PC-9 (cell line): ENCODE results near the gene SAMD9L. TPM values are rescaled to one million over a fixed set of nuclear protein-coding genes. Genes with fewer than 3 reads are reported as not detected.

Experiments used
- BruUV-seq: library from RNA; stranded (reverse); fragments of 400-500 nt; replicated peaks from 2 replicates; lab custom pipeline; 2021; lab: Mats Ljungman, UMichigan
- CTCF ChIA-PET: fragments of 300-600 bp; sonication (Branson Sonifier 250); formaldehyde crosslinking; loops from one replicate; lab custom pipeline; 2022; ENCODE audit warnings: antibody characterized with exemption; lab: Charles Lee
- POLR2A ChIA-PET: fragments of 300-600 bp; sonication (Branson Sonifier 250); formaldehyde crosslinking; loops from one replicate; lab custom pipeline; 2022; ENCODE audit warnings: antibody characterized with exemption; ENCODE audit not compliant: unreplicated experiment; lab: Charles Lee
- DNase-seq, 2 experiments: peaks; one replicate each; pipeline versions ENCODE4 v3.0.0 to v3.0.0-alpha.2; 2015 to 2022; ENCODE audit warnings: mixed read lengths in 1 of 2
- H2AFZ ChIP-seq: fragments of 200-600 bp; sonication (generic); 2 replicates; pipeline ENCODE4 v1.8.1; 2017; ENCODE audit warnings: antibody characterized with exemption
- H3F3A ChIP-seq: fragments of 200-600 bp; sonication (generic); 2 replicates; pipeline ENCODE4 v1.8.1; 2017; ENCODE audit warnings: antibody characterized with exemption, mild to moderate bottlenecking, low read depth; ENCODE audit not compliant: insufficient read depth
- H3K27ac ChIP-seq: fragments of 200-600 bp; sonication (generic); 2 replicates; pipeline ENCODE4 v1.6.1; 2016; ENCODE audit warnings: mixed run types
- H3K27me3 ChIP-seq: fragments of 200-600 bp; sonication (generic); 2 replicates; pipeline ENCODE4 v1.6.1; 2016; ENCODE audit warnings: low read depth, mixed run types; ENCODE audit not compliant: insufficient read depth
- H3K36me3 ChIP-seq: fragments of 200-600 bp; sonication (generic); 2 replicates; pipeline ENCODE4 v1.6.1; 2016; ENCODE audit warnings: low read depth, mixed run types
- H3K4me1 ChIP-seq: fragments of 200-600 bp; sonication (generic); replicated peaks from 2 replicates; pipeline ENCODE4 v1.6.1; 2016; ENCODE audit warnings: mixed run types; ENCODE audit not compliant: insufficient read depth
- H3K4me2 ChIP-seq: fragments of 200-600 bp; sonication (generic); 2 replicates; pipeline ENCODE4 v1.6.1; 2017; ENCODE audit warnings: mixed run types
- H3K4me3 ChIP-seq: fragments of 200-600 bp; sonication (generic); 2 replicates; pipeline ENCODE4 v1.6.1; 2016; ENCODE audit warnings: mixed run types
- H3K79me2 ChIP-seq: fragments of 200-600 bp; sonication (generic); 2 replicates; pipeline ENCODE4 v1.6.1; 2017; ENCODE audit warnings: low read depth, mixed run types
- H3K9me2 ChIP-seq: fragments of 200-600 bp; sonication (generic); 2 replicates; pipeline ENCODE4 v1.8.1; 2017; ENCODE audit warnings: mild to moderate bottlenecking; ENCODE audit not compliant: insufficient read depth
- H3K9me3 ChIP-seq: fragments of 200-600 bp; sonication (generic); 2 replicates; pipeline ENCODE4 v1.8.1; 2016; ENCODE audit warnings: low read depth; ENCODE audit not compliant: insufficient read depth
- H4K20me1 ChIP-seq: fragments of 200-600 bp; sonication (generic); 2 replicates; pipeline ENCODE4 v1.8.1; 2017; ENCODE audit not compliant: insufficient read depth
- CTCF ChIP-seq: fragments of 200-600 bp; sonication (generic); conservative IDR thresholded peaks from 2 replicates; pipeline ENCODE4 v1.6.1; 2017; ENCODE audit warnings: mixed run types, antibody characterized with exemption, mild to moderate bottlenecking, moderate library complexity
- EZH2 ChIP-seq: fragments of 200-600 bp; sonication (generic); IDR thresholded peaks from 2 replicates; pipeline ENCODE4 v1.8.0; 2017; ENCODE audit warnings: antibody characterized with exemption, low read depth
- intact Hi-C: fragments of 100-400 bp; cut with micrococcal nuclease; formaldehyde crosslinking; loops from one replicate; pipeline ENCODE4 v1.10.0; 2022; ENCODE audit not compliant: unreplicated experiment
- total RNA-seq: library from RNA; stranded (reverse); gene quantifications from 2 replicates; pipeline ENCODE4 v1.2.3, GENCODE V29; 2021

The SAMD9L gene
- total RNA-seq, 1 experiment from 2014 or later, result 4.1 TPM

GRCh38 chr7:93159490-93159889 lies 11.3 kb upstream of the SAMD9L start:
- intact Hi-C loops, result no loop called here
- DNase-seq, result no peak
- no peaks in the 10 kb centered on the region; the same call in 1 of the 2 replicates for H3K9me3 ChIP-seq
- ChIA-PET CTCF (no interaction called here), POLR2A (no interaction called here)
- no peaks in the 10 kb centered on the region for H3K36me3 ChIP-seq
- peak overlapping the region; percentile 75 for H3K27ac ChIP-seq
- H3K4me1 ChIP-seq, result peaks cover 20% of the 10 kb centered on the region; the same call in 1 of the 2 replicates
- TF ChIP-seq CTCF (no peak), EZH2 (no peak)
- no peak overlapping the region for H2AFZ ChIP-seq
- H3K4me3 ChIP-seq, result no peak overlapping the region
- no peaks in the 10 kb centered on the region for H3F3A ChIP-seq
- H3K27me3 ChIP-seq, result no peaks in the 10 kb centered on the region
- no peaks in the 10 kb centered on the region for H3K79me2 ChIP-seq
- no peaks in the 10 kb centered on the region for H3K9me2 ChIP-seq
- BruUV-seq, result no TSS peak
- H3K4me2 ChIP-seq, result no peak overlapping the region
- H4K20me1 ChIP-seq, result no peaks in the 10 kb centered on the region

- no peak for DNase-seq
- Histone ChIP-seq H3K27ac (no peak overlapping the region), H3K4me2 (no peak overlapping the region), H3F3A (no peaks in the 10 kb centered on the region), H3K27me3 (no peaks in the 10 kb centered on the region), H4K20me1 (no peaks in the 10 kb centered on the region), H3K36me3 (no peaks in the 10 kb centered on the region), H3K4me3 (no peak overlapping the region), H3K9me2 (no peaks in the 10 kb centered on the region), H3K4me1 (peaks cover 20% of the 10 kb centered on the region; the same call in 1 of the 2 replicates), H3K9me3 (peaks cover 6% of the 10 kb centered on the region; the same call in 1 of the 2 replicates), H2AFZ (no peak overlapping the region), H3K79me2 (no peaks in the 10 kb centered on the region)
- no TSS peak for BruUV-seq
- intact Hi-C loops, result no loop called here
- TF ChIP-seq CTCF (no peak), EZH2 (no peak)
- CTCF ChIA-PET, result no interaction called here
- POLR2A ChIA-PET, result no interaction called here
Observed at GRCh38 chr7:93156884-93157283, 8.7 kb upstream of the SAMD9L start.

DNA sequence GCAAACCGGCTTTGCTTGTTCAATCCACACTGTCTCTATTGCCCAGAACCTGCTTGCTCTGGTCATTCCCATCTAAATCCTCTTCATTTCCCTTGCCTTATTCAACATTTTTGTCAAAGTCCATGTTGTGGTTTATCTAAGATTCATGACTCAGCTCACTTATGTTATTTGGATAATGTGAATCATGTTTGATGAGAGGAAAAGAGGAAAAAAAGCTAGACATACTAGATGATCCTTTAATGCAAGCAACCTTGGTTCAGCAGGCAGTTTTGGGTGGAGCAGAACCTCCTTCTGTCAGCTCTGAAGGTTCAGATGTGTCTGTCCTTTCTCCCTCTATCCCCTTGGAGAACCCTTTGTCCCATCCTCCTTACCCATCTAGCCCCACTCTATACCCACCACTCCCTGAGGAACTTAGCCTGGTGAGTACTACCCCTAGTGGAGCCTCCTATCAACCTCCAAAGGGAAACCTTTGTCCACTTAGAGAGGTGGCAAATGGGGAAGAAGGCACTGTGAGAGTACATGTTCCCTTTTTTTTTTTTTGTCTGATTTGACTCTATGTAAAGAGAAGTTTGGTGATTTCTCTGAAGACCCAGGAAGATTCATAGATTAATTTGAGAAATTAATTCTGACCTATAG lies 2.1 kb upstream of the SAMD9L start:
- peak in 1 of 2 experiments; percentile 50 for DNase-seq
- Histone ChIP-seq H3K4me1 (peaks cover 23% of the 10 kb centered on the region; the same call in 1 of the 2 replicates), H4K20me1 (no peaks in the 10 kb centered on the region), H3K4me3 (no peak overlapping the region), H2AFZ (no peak overlapping the region), H3K9me2 (no peaks in the 10 kb centered on the region), H3K9me3 (0 out of 2 replicates have a peak, but pooled peaks cover 6% of the 10 kb centered on the region), H3K79me2 (no peaks in the 10 kb centered on the region), H3K27me3 (no peaks in the 10 kb centered on the region), H3K27ac (no peak overlapping the region), H3K4me2 (no peak overlapping the region), H3F3A (no peaks in the 10 kb centered on the region), H3K36me3 (no peaks in the 10 kb centered on the region)
- ChIA-PET CTCF (no interaction called here), POLR2A (no interaction called here)
- intact Hi-C loops, result no loop called here
- BruUV-seq, result no TSS peak
- TF ChIP-seq EZH2, result no peak
- no peak for TF ChIP-seq CTCF
